Heart left ventricle (tissue), 13 donors: ENCODE measurements around the gene NIPAL3.

Experiments used
- CTCF ChIP-seq, 12 donors: fragments of 200-600 bp; sonication (generic) in 4 of 12; IDR thresholded peaks; one replicate each; pipeline versions ENCODE4 v1.5.0 to v1.8.0; 2018 to 2022; ENCODE audit warnings: antibody characterized with exemption in 12 of 12, mild to moderate bottlenecking in 5 of 12
- POLR2A ChIP-seq, 2 donors: fragments of 450-650 bp; IDR thresholded peaks; one replicate each; pipeline ENCODE4 v1.6.1; 2017; ENCODE audit warnings: antibody characterized with exemption in 2 of 2, mild to moderate bottlenecking in 2 of 2, moderate library complexity in 2 of 2
- donor health status: ischemic (EF 13 %, LVEDD 7.1; RV severe dilation, severe dysfunction).
- donor health status: DM: no; HTN: yes; CAD: no.
- donor health status: DM: no; HTN: no; CAD: no.
- donor health status: ischemic (EF 25% LVEDD 6.9; RV normal size, moderate dysfunction).
- donor health status: ischemic (EF 25% LVEDD 5.7; RV mildly dilated, moderate dysfunction).
- donor health status: ischemic (EF 35%, LVEDD 5.7; RV mildly dilated, moderate dysfunction).
- donor health status: nonischemic (EF 11% LVEDD 7.7; RV severe dilation, severe dysfunction).
- donor health status: DM: yes; HTN: yes; CAD: no.
- donor health status: PGD.
- donor health status: ischemic (EF 29% LVEDD 5.4; RV normal size, mild dysfunction).
- donor health status: nonischemic (EF 23%, LVEDD 6.1; RV moderate dilation, normal function).

- TF ChIP-seq CTCF (IDR thresholded peaks at IDR 0.05) (no peak), POLR2A (IDR thresholded peaks at IDR 0.05) (no peak)
Measured at GRCh38 chr1:24508911-24509310, 93.3 kb downstream of the NIPAL3 start.
